GM23248 (cell line): ENCODE data around the gene ALG1. TPM values are rescaled to one million over a fixed set of nuclear protein-coding genes. Genes with fewer than 3 reads are reported as not detected.
"Not testable (repeated sequence)": the region's sequence is repeated elsewhere in the genome, so short reads cannot be mapped to it uniquely, and the experiment has no call there.

Experiments
- DNase-seq: peaks from one replicate; pipeline ENCODE4 v3.0.0-alpha.2; 2015
- H2AFZ ChIP-seq: fragments of 200-600 bp; sonication (generic); 2 replicates; pipeline ENCODE4 v1.6.1; 2016; ENCODE audit warnings: antibody characterized with exemption
- H3F3A ChIP-seq: fragments of 200-600 bp; sonication (generic); 2 replicates; pipeline ENCODE4 v1.6.1; 2016; ENCODE audit warnings: mild to moderate bottlenecking, antibody characterized with exemption, mixed run types; ENCODE audit not compliant: insufficient read depth
- H3K27ac ChIP-seq: fragments of 200-600 bp; sonication (generic); 2 replicates; pipeline ENCODE4 v1.5.1; 2016; ENCODE audit warnings: mild to moderate bottlenecking
- H3K27me3 ChIP-seq: fragments of 200-600 bp; sonication (generic); replicated peaks from 2 replicates; pipeline ENCODE4 v1.6.1; 2016; ENCODE audit warnings: mild to moderate bottlenecking; ENCODE audit not compliant: insufficient read depth
- H3K36me3 ChIP-seq: fragments of 200-600 bp; sonication (generic); 2 replicates; pipeline ENCODE4 v1.6.1; 2016; ENCODE audit warnings: low read depth, mild to moderate bottlenecking
- H3K4me1 ChIP-seq: fragments of 200-600 bp; sonication (generic); 2 replicates; pipeline ENCODE4 v1.6.1; 2016; ENCODE audit warnings: mild to moderate bottlenecking; ENCODE audit not compliant: insufficient read depth
- H3K4me2 ChIP-seq: fragments of 200-600 bp; sonication (generic); one replicate; pipeline ENCODE4 v1.6.1; 2016; ENCODE audit warnings: mild to moderate bottlenecking; ENCODE audit not compliant: unreplicated experiment
- H3K4me3 ChIP-seq: fragments of 200-600 bp; sonication (generic); 2 replicates; pipeline ENCODE4 v1.5.1; 2016; ENCODE audit warnings: mild to moderate bottlenecking
- H3K79me2 ChIP-seq: fragments of 200-600 bp; sonication (generic); 2 replicates; pipeline ENCODE4 v1.6.1; 2016; ENCODE audit warnings: mild to moderate bottlenecking; ENCODE audit not compliant: insufficient read depth
- H3K9ac ChIP-seq: fragments of 200-600 bp; sonication (generic); 2 replicates; pipeline ENCODE4 v1.6.1; 2016; ENCODE audit warnings: mild to moderate bottlenecking
- H3K9me2 ChIP-seq: fragments of 200-600 bp; sonication (generic); 2 replicates; pipeline ENCODE4 v1.6.1; 2016; ENCODE audit warnings: mixed run types, mild to moderate bottlenecking, moderate library complexity; ENCODE audit not compliant: insufficient read depth
- H3K9me3 ChIP-seq: fragments of 200-600 bp; sonication (generic); one replicate; pipeline ENCODE4 v1.6.1; 2017; ENCODE audit warnings: low read depth
- H4K20me1 ChIP-seq: fragments of 200-600 bp; sonication (generic); 2 replicates; pipeline ENCODE4 v1.6.0; 2016; ENCODE audit not compliant: insufficient read depth
- EZH2 ChIP-seq: fragments of 200-600 bp; sonication (generic); IDR thresholded peaks from 2 replicates; pipeline ENCODE4 v1.6.1; 2018; ENCODE audit warnings: antibody characterized with exemption, mild to moderate bottlenecking; ENCODE audit not compliant: insufficient read depth, poor library complexity, severe bottlenecking
- EZH2phosphoT487 ChIP-seq: fragments of 200-600 bp; sonication (generic); IDR thresholded peaks from 2 replicates; pipeline ENCODE4 v1.6.1; 2018; ENCODE audit warnings: antibody characterized with exemption, moderate library complexity, mild to moderate bottlenecking, low read depth; ENCODE audit not compliant: insufficient read depth
- WGBS, 2 experiments: methylation state at CpG; one replicate each; pipeline ENCODE4 v1.1.6; 2015 to 2017; ENCODE audit warnings: low lambda C conversion rate in 2 of 2, low coverage in 1 of 2; ENCODE audit errors: missing lambda C conversion rate in 2 of 2; 5-methylcytosine and 5-hydroxymethylcytosine counted together
- in situ Hi-C: fragments of 300-500 bp; cut with MboI; formaldehyde crosslinking; loops from 2 replicates; pipeline ENCODE4 v1.15.0; 2020
- polyA plus RNA-seq: library from polyadenylated mRNA; unstranded; fragments of >200 nt; fragmentation: Nextera tagmentation; extraction: Ambion mirVana; gene quantifications from 2 replicates; pipeline ENCODE4 v1.2.1, GENCODE V29; 2016
- total RNA-seq: library from RNA; depleted of rRNA; stranded (reverse); fragments of >200 nt; shearing (Covaris generic); gene quantifications from 2 replicates; pipeline ENCODE4 v1.2.3, GENCODE V29; 2014

The ALG1 gene
- total and polyA plus RNA-seq, 2 experiments from 2014 or later: 36.5 to 45.4 TPM

GRCh38 chr16:5103296-5104032 lies 31.8 kb downstream of the ALG1 start:
- H3F3A ChIP-seq, H3K9ac ChIP-seq, in situ Hi-C loops, H3K4me1 ChIP-seq, DNase-seq, H3K36me3 ChIP-seq, H3K27me3 ChIP-seq, H3K9me3 ChIP-seq, H3K4me3 ChIP-seq, H4K20me1 ChIP-seq, H2AFZ ChIP-seq, H3K27ac ChIP-seq, H3K4me2 ChIP-seq, H3K79me2 ChIP-seq, H3K9me2 ChIP-seq: not testable (repeated sequence)
- 63 to 64% methylated on average over 12 of the region's 12 CpGs for WGBS, 2 experiments

GRCh38 chr16:5105039-5105438 lies 33.4 kb downstream of the ALG1 start:
- DNase-seq, H3K36me3 ChIP-seq, H3K4me3 ChIP-seq, H3K9me2 ChIP-seq, H4K20me1 ChIP-seq, H2AFZ ChIP-seq, H3K9me3 ChIP-seq, H3K27me3 ChIP-seq, H3K4me1 ChIP-seq, in situ Hi-C loops, H3K79me2 ChIP-seq, H3K9ac ChIP-seq, H3F3A ChIP-seq, H3K4me2 ChIP-seq, H3K27ac ChIP-seq: not testable (repeated sequence)
- 56 to 57% methylated on average over 5 of the region's 5 CpGs for WGBS, 2 experiments

GRCh38 chr16:5108505-5109158 lies 37.0 kb downstream of the ALG1 start:
- Histone ChIP-seq H3K4me1 (no peaks in the 10 kb centered on the region), H3K9ac (no peak overlapping the region), H3K79me2 (no peaks in the 10 kb centered on the region), H3K4me2 (no peak overlapping the region), H3F3A (no peaks in the 10 kb centered on the region), H3K27ac (no peak overlapping the region), H3K36me3 (no peaks in the 10 kb centered on the region), H3K9me2 (no peaks in the 10 kb centered on the region), H3K4me3 (no peak overlapping the region), H3K9me3 (no peaks in the 10 kb centered on the region), H4K20me1 (no peaks in the 10 kb centered on the region), H3K27me3 (no peaks in the 10 kb centered on the region), H2AFZ (no peak overlapping the region)
- in situ Hi-C loops: no loop called here
- TF ChIP-seq EZH2phosphoT487 (no peak), EZH2 (no peak)
- WGBS, 2 experiments: 75 to 82% methylated on average over 26 to 27 of the region's 27 CpGs
- no peak for DNase-seq

GRCh38 chr16:5110933-5111332 lies 39.3 kb downstream of the ALG1 start:
- H2AFZ ChIP-seq, H3K9me3 ChIP-seq, H3K4me1 ChIP-seq, H3K79me2 ChIP-seq, H3K4me2 ChIP-seq, H4K20me1 ChIP-seq, H3K4me3 ChIP-seq, H3K27me3 ChIP-seq, H3F3A ChIP-seq, in situ Hi-C loops, DNase-seq, H3K36me3 ChIP-seq, H3K9ac ChIP-seq, H3K9me2 ChIP-seq, H3K27ac ChIP-seq: not testable (repeated sequence)
- WGBS, 2 experiments: 69 to 80% methylated on average over 10 of the region's 10 CpGs

GRCh38 chr16:5116780-5117295 lies 45.2 kb downstream of the ALG1 start:
- not testable (repeated sequence) for H3K4me2 ChIP-seq

GRCh38 chr16:5117300-5118087 lies 45.9 kb downstream of the ALG1 start:
- H3K4me2 ChIP-seq, H3K9ac ChIP-seq, H3K27ac ChIP-seq: not testable (repeated sequence)

More at GRCh38 chr16:5116780-5117295, 45.2 kb downstream of the ALG1 start:
- H3K27ac ChIP-seq, H3K27me3 ChIP-seq, H3K9me2 ChIP-seq, in situ Hi-C loops, H3K4me3 ChIP-seq, H4K20me1 ChIP-seq, H3K9ac ChIP-seq, H3K9me3 ChIP-seq, H3K4me1 ChIP-seq, H3K36me3 ChIP-seq, DNase-seq, H3K79me2 ChIP-seq, H3F3A ChIP-seq, H2AFZ ChIP-seq: not testable (repeated sequence)
- 30 to 38% methylated on average over 10 of the region's 10 CpGs for WGBS, 2 experiments

More at GRCh38 chr16:5117300-5118087, 45.9 kb downstream of the ALG1 start:
- H3K79me2 ChIP-seq, H3K4me3 ChIP-seq, H3K4me1 ChIP-seq, H3K9me2 ChIP-seq, H2AFZ ChIP-seq, H3K27me3 ChIP-seq, H3K36me3 ChIP-seq, H3K9me3 ChIP-seq, H4K20me1 ChIP-seq, H3F3A ChIP-seq, in situ Hi-C loops: not testable (repeated sequence)
- WGBS, 2 experiments: 17 to 18% methylated on average over 20 of the region's 20 CpGs
- DNase-seq: peak; percentile 1
